K562 (cell line): ENCODE measurements around the gene SEMA6D. TPM values are rescaled to one million over a fixed set of nuclear protein-coding genes. Genes with fewer than 3 reads are reported as not detected.

ENCODE experiments used
- ATAC-seq: fragments of 200-7000 bp; cut with Tn5 transposase; 3 replicates; pipeline ENCODE4 v1.9.1; 2020; ENCODE audit warnings: moderate library complexity
- BruUV-seq: library from RNA; stranded (reverse); fragments of 400-500 nt; replicated peaks from 2 replicates; lab custom pipeline; 2021; lab: Mats Ljungman, UMichigan
- CTCF ChIA-PET: fragments of 300-600 bp; formaldehyde crosslinking; extraction: SDS; loops from one replicate; lab custom pipeline; 2021; ENCODE audit warnings: low intra/inter-chr PET ratio; lab: Yijun Ruan, JAX
- POLR2A ChIA-PET: fragments of 300-600, 350-650 bp; sonication (Branson Sonifier 250); formaldehyde crosslinking; extraction: SDS; loops from one replicate; lab custom pipeline; 2021; ENCODE audit warnings: antibody characterized with exemption, inconsistent platforms; lab: Yijun Ruan, JAX
- DNase-seq, 4 experiments: peaks; one replicate each; pipeline versions ENCODE4 v3.0.0 to v3.0.0-alpha.2; 2011 to 2018; ENCODE audit warnings: low spot score in 3 of 4, mixed read lengths in 3 of 4; ENCODE audit errors: extremely low read depth in 1 of 4
- FAIRE-seq: peaks from 2 replicates; lab custom pipeline; 2011; peaks lifted over from hg19 to GRCh38; lab: Jason Lieb, UNC
- H2AFZ ChIP-seq: 2 replicates; pipeline ENCODE4 v1.6.0; 2011; ENCODE audit warnings: low read depth, low read length, control low read depth, inconsistent platforms
- H3K27ac ChIP-seq: fragments of 200-600 bp; 3 replicates; pipeline ENCODE4 v1.8.0; 2011; ENCODE audit warnings: low read depth, mild to moderate bottlenecking, control low read depth, inconsistent platforms, low read length, moderate library complexity, mixed read lengths; ENCODE audit errors: extremely low read depth
- H3K27me3 ChIP-seq, 2 experiments: fragments of 300-600 bp in 1 of 2; 2 replicates in 1 of 2; 3 replicates in 1 of 2; pipeline versions ENCODE4 v1.6.0 to v1.8.0; 2011; ENCODE audit warnings: inconsistent platforms in 2 of 2, low read length in 2 of 2, mild to moderate bottlenecking in 1 of 2, mixed read lengths in 1 of 2, moderate library complexity in 1 of 2; ENCODE audit not compliant: control insufficient read depth in 2 of 2, insufficient read depth in 2 of 2
- H3K36me3 ChIP-seq: fragments of 300-600 bp; 3 replicates; pipeline ENCODE4 v1.8.0; 2011; ENCODE audit warnings: mild to moderate bottlenecking, low read length, inconsistent platforms; ENCODE audit not compliant: control insufficient read depth, insufficient read depth
- H3K4me1 ChIP-seq, 2 experiments: fragments of 200-600 bp in 1 of 2; replicated peaks in 1 of 2; 2 replicates in 1 of 2; 3 replicates in 1 of 2; pipeline versions ENCODE4 v1.5.1 to v1.8.0; 2011; ENCODE audit warnings: inconsistent platforms in 2 of 2, low read length in 2 of 2, mild to moderate bottlenecking in 1 of 2, mixed read lengths in 1 of 2, moderate library complexity in 1 of 2; ENCODE audit not compliant: control insufficient read depth in 2 of 2, insufficient read depth in 2 of 2
- H3K4me2 ChIP-seq: 2 replicates; pipeline ENCODE4 v1.6.1; 2011; ENCODE audit warnings: low read length, control low read depth, inconsistent platforms, mixed read lengths; ENCODE audit not compliant: insufficient read depth
- H3K4me3 ChIP-seq: fragments of 200-600 bp; sonication (generic), shearing (Covaris generic); 2 replicates; pipeline ENCODE4 v1.5.1; 2016; ENCODE audit warnings: control low read depth, inconsistent platforms
- H3K79me2 ChIP-seq: fragments of 200-600 bp; 3 replicates; pipeline ENCODE4 v1.8.0; 2011; ENCODE audit warnings: low read length, inconsistent platforms; ENCODE audit not compliant: control insufficient read depth, insufficient read depth
- H3K9ac ChIP-seq, 2 experiments: 2 replicates each; pipeline versions ENCODE4 v1.6.0 to v1.6.1; 2011; ENCODE audit warnings: low read depth in 2 of 2, low read length in 2 of 2, control low read depth in 1 of 2, inconsistent platforms in 1 of 2, mild to moderate bottlenecking in 1 of 2, mixed read lengths in 1 of 2; ENCODE audit not compliant: insufficient read depth in 1 of 2
- H3K9me1 ChIP-seq: one replicate; pipeline ENCODE4 v1.6.0; 2011; ENCODE audit warnings: inconsistent platforms, mild to moderate bottlenecking, low read length, moderate library complexity; ENCODE audit not compliant: control insufficient read depth, insufficient read depth
- H3K9me3 ChIP-seq: replicated peaks from 2 replicates; pipeline ENCODE4 v1.5.1; 2011; ENCODE audit warnings: low read depth, low read length, inconsistent platforms; ENCODE audit not compliant: control insufficient read depth, insufficient read depth
- H4K20me1 ChIP-seq: replicated peaks from 2 replicates; pipeline ENCODE4 v1.6.1; 2011; ENCODE audit warnings: low read length, inconsistent platforms, mixed read lengths; ENCODE audit not compliant: control insufficient read depth, insufficient read depth
- CGGBP1 ChIP-seq: fragments of 250-450 bp; sonication (Bioruptor Pico); IDR thresholded peaks from 2 replicates; pipeline ENCODE4 v1.9.0; 2021; ENCODE audit warnings: mild to moderate bottlenecking
- CREB1 ChIP-seq, 2 experiments: sonication (generic) in 1 of 2; formaldehyde crosslinking in 1 of 2; IDR thresholded peaks; 2 replicates each; pipeline versions ENCODE4 v1.6.1 to v1.8.0; 2012 to 2022; ENCODE audit warnings: inconsistent platforms in 1 of 2, mild to moderate bottlenecking in 1 of 2, missing genetic modification reagents in 1 of 2, moderate library complexity in 1 of 2
- KAT2B ChIP-seq: IDR thresholded peaks from one replicate; pipeline ENCODE4 v1.6.1; 2012; ENCODE audit warnings: low read depth, mild to moderate bottlenecking, control low read depth, inconsistent platforms, low read length, moderate library complexity
- MCM5 ChIP-seq: fragments of 450-650 bp; IDR thresholded peaks from 2 replicates; pipeline ENCODE4 v1.6.1; 2016; ENCODE audit warnings: low read depth
- MYC ChIP-seq, 2 experiments: fragments of 250-450 bp in 1 of 2; sonication (Bioruptor Pico) in 1 of 2; IDR thresholded peaks; 2 replicates each; pipeline versions ENCODE4 v1.5.1 to v1.6.1; 2012 to 2021; ENCODE audit warnings: low read depth in 2 of 2, borderline replicate concordance in 1 of 2, improper control_type of control experiment in 1 of 2, low read length in 1 of 2, mild to moderate bottlenecking in 1 of 2, moderate library complexity in 1 of 2
- NKRF ChIP-seq: fragments of 450-650 bp; IDR thresholded peaks from 2 replicates; pipeline ENCODE4 v1.6.1; 2016; ENCODE audit warnings: borderline replicate concordance
- THRB ChIP-seq: fragments of 450-650 bp; formaldehyde crosslinking; conservative IDR thresholded peaks from 2 replicates; pipeline ENCODE4 v1.4.0; 2022; ENCODE audit warnings: mild to moderate bottlenecking, missing genetic modification characterization
- TRIM28 ChIP-seq: fragments of 450-650 bp; IDR thresholded peaks from 2 replicates; pipeline ENCODE4 v1.6.1; 2017
- TSHZ1 ChIP-seq: fragments of 250-450 bp; sonication (Bioruptor Pico); IDR thresholded peaks from 2 replicates; pipeline ENCODE4 v1.4.0; 2020; ENCODE audit warnings: mild to moderate bottlenecking, moderate library complexity
- U2AF1 ChIP-seq: fragments of 200-400 bp; formaldehyde crosslinking; optimal IDR thresholded peaks from 2 replicates; pipeline ENCODE3; 2017; ENCODE audit warnings: mild to moderate bottlenecking, low read depth, low read length, moderate library complexity
- ZBTB1 ChIP-seq: sonication (generic); formaldehyde crosslinking; IDR thresholded peaks from 2 replicates; pipeline ENCODE4 v1.8.1; 2023; ENCODE audit warnings: missing genetic modification reagents, low read depth, mild to moderate bottlenecking, borderline replicate concordance
- ZBTB26 ChIP-seq: fragments of 450-650 bp; formaldehyde crosslinking; IDR thresholded peaks from 2 replicates; pipeline ENCODE4 v1.4.0; 2022; ENCODE audit warnings: missing genetic modification characterization
- ZNF146 ChIP-seq: IDR thresholded peaks from one replicate; pipeline ENCODE4 v1.6.1; 2018; ENCODE audit warnings: missing compliant biosample characterization; ENCODE audit not compliant: unreplicated experiment
- ZZZ3 ChIP-seq: fragments of 450-650 bp; IDR thresholded peaks from 2 replicates; pipeline ENCODE4 v1.6.1; 2016; ENCODE audit warnings: antibody characterized with exemption, mild to moderate bottlenecking, moderate library complexity
- WGBS: fragments of 100-300 bp; shearing (Covaris generic); methylation state at CpG from one replicate; pipeline ENCODE4 v1.1.6; 2016; ENCODE audit warnings: low coverage, mixed read lengths; ENCODE audit not compliant: insufficient coverage; ENCODE audit errors: missing lambda C conversion rate; 5-methylcytosine and 5-hydroxymethylcytosine counted together
- in situ Hi-C: fragments of 300-500 bp; cut with MboI; formaldehyde crosslinking; loops from 4 replicates; pipeline ENCODE4 v1.15.0; 2018; ENCODE audit warnings: inconsistent platforms, mixed read lengths
- intact Hi-C: fragments of 100-400 bp; cut with micrococcal nuclease; formaldehyde crosslinking; loops from 2 replicates; pipeline ENCODE4 v1.14.2; 2022
- polyA plus RNA-seq, 8 experiments: library from polyadenylated mRNA; depleted of rRNA in 4 of 8; stranded (reverse) in 5 of 8; unstranded in 3 of 8; fragments of >200 nt; fragmentation: Nextera tagmentation in 2 of 8; fragmentation: Illumina TruSeq in 1 of 8; extraction: Ambion mirVana in 2 of 8; extraction: Trizol in 1 of 8; gene quantifications; 2 replicates each; pipeline versions ENCODE4 v1.2.1 to v1.2.3, GENCODE V29; 2011 to 2014; ENCODE audit warnings: inconsistent platforms in 1 of 8, missing spikeins in 1 of 8
- total RNA-seq, 7 experiments: library from RNA; depleted of rRNA in 6 of 7; stranded (reverse); fragments of >200 nt in 6 of 7; fragmentation: Illumina TruSeq in 2 of 7; extraction: Trizol in 2 of 7; gene quantifications; 2 replicates each; pipeline versions ENCODE4 v1.2.1 to v1.2.3, GENCODE V29; 2011 to 2021; ENCODE audit warnings: low replicate concordance in 1 of 7

The SEMA6D gene
- total and polyA plus RNA-seq, 9 of the 15 experiments (the other 6 are each of a cell fraction or from before 2014, with no cell fraction given) = not detected

GRCh38 chr15:47781527-47781926 is 64.2 kb downstream of the SEMA6D start:
- WGBS = 0% methylated on average over 3 of the region's 3 CpGs
- Histone ChIP-seq H3K4me3 (no peak overlapping the region), H3K4me2 (no peak overlapping the region), H3K27ac (no peak overlapping the region), H3K36me3 (no peaks in the 10 kb centered on the region), H4K20me1 (no peaks in the 10 kb centered on the region), H2AFZ (no peak overlapping the region), H3K27me3 (no peaks in the 10 kb centered on the region), H3K9ac (no peak overlapping the region), H3K4me1 (no peaks in the 10 kb centered on the region), H3K9me3 (no peaks in the 10 kb centered on the region), H3K79me2 (no peaks in the 10 kb centered on the region), H3K9me1 (no peaks in the 10 kb centered on the region)
- in situ Hi-C loops (no loop called here), intact Hi-C loops (no loop called here)
- ATAC-seq (no peak), DNase-seq (no peak), FAIRE-seq (no peak)
- CTCF ChIA-PET = no interaction called here
- no TSS peak for BruUV-seq
- POLR2A ChIA-PET = no interaction called here
- TF ChIP-seq ZZZ3 (no peak), THRB (CRISPR knock-in tag) (no peak), CREB1 (IDR thresholded peaks at IDR 0.05) (no peak), CREB1 (CRISPR knock-in tag; IDR thresholded peaks at IDR 0.05) (no peak), MCM5 (no peak), TRIM28 (no peak), MYC (IDR thresholded peaks at IDR 0.05; ENCODE audit: low read depth, low read length) (no peak), MYC (CRISPR knock-in tag; IDR thresholded peaks at IDR 0.05; ENCODE audit: borderline replicate concordance, low read depth) (no peak), U2AF1 (no peak), ZNF146 (no peak), ZBTB1 (CRISPR knock-in tag) (no peak), CGGBP1 (CRISPR knock-in tag) (no peak), ZBTB26 (CRISPR knock-in tag) (no peak), NKRF (no peak), KAT2B (no peak), TSHZ1 (CRISPR knock-in tag) (no peak)
